HepG2 (cell line): Measurements from ENCODE around the gene ITIH3. TPM values are rescaled to one million over a fixed set of nuclear protein-coding genes. Genes with fewer than 3 reads are reported as not detected.

ENCODE experiments used
- CEBPB ChIP-seq: IDR thresholded peaks from 2 replicates; pipeline ENCODE4 v1.6.1; 2011; ENCODE audit warnings: low read depth, low read length, improper control_type of control experiment, borderline replicate concordance
- HIVEP1 ChIP-seq: sonication (generic); formaldehyde crosslinking; IDR thresholded peaks from 2 replicates; pipeline ENCODE4 v1.4.0; 2020; ENCODE audit warnings: mild to moderate bottlenecking, missing genetic modification reagents
- KLF16 ChIP-seq, 2 experiments: sonication (generic) in 1 of 2; formaldehyde crosslinking in 1 of 2; IDR thresholded peaks; 2 replicates each; pipeline versions ENCODE4 v1.6.1 to v1.8.0; 2016 to 2023; ENCODE audit warnings: missing genetic modification reagents in 2 of 2, missing compliant biosample characterization in 1 of 2
- NFKB2 ChIP-seq: sonication (generic); formaldehyde crosslinking; IDR thresholded peaks from 2 replicates; pipeline ENCODE4 v1.4.0; 2020; ENCODE audit warnings: missing genetic modification reagents, borderline replicate concordance
- NKX3-1 ChIP-seq: sonication (generic); formaldehyde crosslinking; IDR thresholded peaks from 2 replicates; pipeline ENCODE4 v1.5.0; 2020; ENCODE audit warnings: missing genetic modification reagents
- ONECUT2 ChIP-seq: sonication (generic); formaldehyde crosslinking; IDR thresholded peaks from 2 replicates; pipeline ENCODE4 v1.4.0; 2020; ENCODE audit warnings: missing genetic modification reagents
- PHF5A ChIP-seq: IDR thresholded peaks from one replicate; pipeline ENCODE4 v1.6.1; 2018; ENCODE audit warnings: low read depth, missing genetic modification reagents; ENCODE audit not compliant: unreplicated experiment
- ZNF260 ChIP-seq: sonication (generic); formaldehyde crosslinking; IDR thresholded peaks from 2 replicates; pipeline ENCODE4 v1.4.0; 2020; ENCODE audit warnings: missing genetic modification reagents, low read depth, mild to moderate bottlenecking, borderline replicate concordance
- ZNF496 ChIP-seq: sonication (generic); formaldehyde crosslinking; IDR thresholded peaks from 2 replicates; pipeline ENCODE4 v1.8.1; 2023; ENCODE audit warnings: mild to moderate bottlenecking, moderate library complexity, missing genetic modification reagents; ENCODE audit not compliant: insufficient replicate concordance
- ZNF547 ChIP-seq: sonication (generic); formaldehyde crosslinking; IDR thresholded peaks from 2 replicates; pipeline ENCODE4 v1.5.1; 2020; ENCODE audit warnings: mild to moderate bottlenecking, missing genetic modification reagents
- polyA plus RNA-seq, 8 experiments: library from polyadenylated mRNA; depleted of rRNA in 3 of 8; stranded (reverse) in 7 of 8; unstranded in 1 of 8; fragments of >200 nt; fragmentation: Illumina TruSeq in 4 of 8; extraction: Trizol in 4 of 8; gene quantifications; 2 replicates each; pipeline versions ENCODE4 v1.2.1 to v1.2.3, GENCODE V29; 2011 to 2016; ENCODE audit warnings: low read depth in 4 of 8, missing spikeins in 1 of 8, mixed read lengths in 1 of 8; ENCODE audit not compliant: insufficient read depth in 1 of 8
- total RNA-seq, 5 experiments: library from RNA; depleted of rRNA; stranded (reverse); fragments of >200 nt; fragmentation: Illumina TruSeq; extraction: Trizol; gene quantifications; 2 replicates each; pipeline ENCODE4 v1.2.3, GENCODE V29; 2016; ENCODE audit warnings: low read depth in 1 of 5
- TF ChIP-seq, protein P1 (sequence below): sonication (generic); formaldehyde crosslinking; IDR thresholded peaks from 2 replicates; pipeline ENCODE4 v1.4.0; 2020; ENCODE audit warnings: missing genetic modification reagents
- TF ChIP-seq, protein P2 (sequence below): sonication (generic); formaldehyde crosslinking; IDR thresholded peaks from 2 replicates; pipeline ENCODE4 v1.4.0; 2020; ENCODE audit warnings: mild to moderate bottlenecking, missing genetic modification reagents
- TF ChIP-seq, protein P3 (sequence below): sonication (generic); formaldehyde crosslinking; IDR thresholded peaks from 2 replicates; pipeline ENCODE4 v1.4.0; 2020; ENCODE audit warnings: mild to moderate bottlenecking, missing genetic modification reagents, borderline replicate concordance
- TF ChIP-seq, protein P4 (sequence below): sonication (generic); formaldehyde crosslinking; IDR thresholded peaks from 2 replicates; pipeline ENCODE4 v1.8.0; 2022; ENCODE audit warnings: mild to moderate bottlenecking, missing genetic modification reagents
- TF ChIP-seq, protein P5 (sequence below): sonication (generic); formaldehyde crosslinking; IDR thresholded peaks from 2 replicates; pipeline ENCODE4 v1.5.1; 2020; ENCODE audit warnings: mild to moderate bottlenecking, missing genetic modification reagents, moderate library complexity

Gene ITIH3
- total and polyA plus RNA-seq, 2 of the 13 experiments (the other 11 are each of a cell fraction or from before 2014, with no cell fraction given) = 105 to 632 TPM

DNA sequence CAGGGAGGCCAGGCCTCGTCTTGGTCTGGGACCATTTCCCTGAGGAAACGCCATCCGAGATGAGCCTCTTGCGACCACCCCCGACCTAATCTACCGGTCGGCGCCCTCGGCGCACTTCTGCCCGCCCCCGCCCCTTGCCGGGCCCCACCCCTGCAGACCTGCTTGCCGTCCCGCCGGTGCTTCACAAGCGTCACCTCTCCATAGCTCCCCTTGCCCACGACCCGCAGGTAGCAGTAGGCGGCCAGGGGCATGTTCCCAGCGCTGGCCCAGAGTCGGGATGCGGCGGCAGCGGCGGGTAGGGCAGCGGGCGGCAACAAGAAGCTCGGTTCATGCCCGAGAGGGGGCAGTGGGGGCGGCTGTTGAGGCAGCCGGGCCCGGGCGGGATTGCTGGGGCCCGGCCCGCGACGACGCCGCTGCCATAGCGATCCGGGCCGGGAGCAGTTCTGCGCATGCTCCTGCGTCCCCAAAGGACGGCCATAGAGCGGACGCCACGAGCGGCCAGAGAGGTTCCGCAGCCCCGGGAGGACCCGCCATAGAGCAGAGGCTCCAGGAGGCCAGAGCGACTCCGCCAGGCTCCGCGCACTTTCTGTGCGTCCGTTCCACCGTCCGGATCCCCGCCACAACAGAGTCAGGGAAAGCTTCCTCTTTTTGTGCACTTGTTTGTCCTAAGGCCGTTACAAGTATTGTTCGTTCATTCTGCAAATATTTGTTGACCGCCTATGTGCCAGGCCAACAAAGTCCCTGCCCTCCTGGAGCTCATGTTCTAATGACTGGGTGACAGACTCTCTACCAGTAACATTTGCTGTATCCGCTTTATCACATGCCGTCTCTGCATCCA, 23.9 kb upstream of the ITIH3 start, which contains the start of gene NEK4 (continued):
- TF ChIP-seq KLF16 (CRISPR knock-in tag; IDR thresholded peaks at IDR 0.05) (peak in 1 of 2 experiments; percentile 78; a peak in 1 of 4 replicates), NFKB2 (CRISPR knock-in tag) (peak; percentile 68; the same call in 1 of the 2 replicates), ZNF547 (CRISPR knock-in tag) (peak; percentile 78), HIVEP1 (no peak; the same call in 1 of the 2 replicates), ZNF496 (CRISPR knock-in tag) (no peak), NKX3-1 (peak; percentile 66; the same call in 1 of the 2 replicates), PHF5A (CRISPR knock-in tag) (no peak), CEBPB (no peak), ONECUT2 (CRISPR knock-in tag) (0 out of 2 replicates have a peak, but pooled peaks have one; percentile 22), ZNF260 (CRISPR knock-in tag) (no peak)
- TF ChIP-seq, protein P1, sequence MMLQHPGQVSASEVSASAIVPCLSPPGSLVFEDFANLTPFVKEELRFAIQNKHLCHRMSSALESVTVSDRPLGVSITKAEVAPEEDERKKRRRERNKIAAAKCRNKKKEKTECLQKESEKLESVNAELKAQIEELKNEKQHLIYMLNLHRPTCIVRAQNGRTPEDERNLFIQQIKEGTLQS (CRISPR knock-in tag) = no peak
- TF ChIP-seq, protein P2, sequence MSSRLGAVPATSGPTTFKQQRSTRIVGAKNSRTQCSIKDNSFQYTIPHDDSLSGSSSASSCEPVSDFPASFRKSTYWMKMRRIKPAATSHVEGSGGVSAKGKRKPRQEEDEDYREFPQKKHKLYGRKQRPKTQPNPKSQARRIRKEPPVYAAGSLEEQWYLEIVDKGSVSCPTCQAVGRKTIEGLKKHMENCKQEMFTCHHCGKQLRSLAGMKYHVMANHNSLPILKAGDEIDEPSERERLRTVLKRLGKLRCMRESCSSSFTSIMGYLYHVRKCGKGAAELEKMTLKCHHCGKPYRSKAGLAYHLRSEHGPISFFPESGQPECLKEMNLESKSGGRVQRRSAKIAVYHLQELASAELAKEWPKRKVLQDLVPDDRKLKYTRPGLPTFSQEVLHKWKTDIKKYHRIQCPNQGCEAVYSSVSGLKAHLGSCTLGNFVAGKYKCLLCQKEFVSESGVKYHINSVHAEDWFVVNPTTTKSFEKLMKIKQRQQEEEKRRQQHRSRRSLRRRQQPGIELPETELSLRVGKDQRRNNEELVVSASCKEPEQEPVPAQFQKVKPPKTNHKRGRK (CRISPR knock-in tag) = no peak
- TF ChIP-seq, protein P3, sequence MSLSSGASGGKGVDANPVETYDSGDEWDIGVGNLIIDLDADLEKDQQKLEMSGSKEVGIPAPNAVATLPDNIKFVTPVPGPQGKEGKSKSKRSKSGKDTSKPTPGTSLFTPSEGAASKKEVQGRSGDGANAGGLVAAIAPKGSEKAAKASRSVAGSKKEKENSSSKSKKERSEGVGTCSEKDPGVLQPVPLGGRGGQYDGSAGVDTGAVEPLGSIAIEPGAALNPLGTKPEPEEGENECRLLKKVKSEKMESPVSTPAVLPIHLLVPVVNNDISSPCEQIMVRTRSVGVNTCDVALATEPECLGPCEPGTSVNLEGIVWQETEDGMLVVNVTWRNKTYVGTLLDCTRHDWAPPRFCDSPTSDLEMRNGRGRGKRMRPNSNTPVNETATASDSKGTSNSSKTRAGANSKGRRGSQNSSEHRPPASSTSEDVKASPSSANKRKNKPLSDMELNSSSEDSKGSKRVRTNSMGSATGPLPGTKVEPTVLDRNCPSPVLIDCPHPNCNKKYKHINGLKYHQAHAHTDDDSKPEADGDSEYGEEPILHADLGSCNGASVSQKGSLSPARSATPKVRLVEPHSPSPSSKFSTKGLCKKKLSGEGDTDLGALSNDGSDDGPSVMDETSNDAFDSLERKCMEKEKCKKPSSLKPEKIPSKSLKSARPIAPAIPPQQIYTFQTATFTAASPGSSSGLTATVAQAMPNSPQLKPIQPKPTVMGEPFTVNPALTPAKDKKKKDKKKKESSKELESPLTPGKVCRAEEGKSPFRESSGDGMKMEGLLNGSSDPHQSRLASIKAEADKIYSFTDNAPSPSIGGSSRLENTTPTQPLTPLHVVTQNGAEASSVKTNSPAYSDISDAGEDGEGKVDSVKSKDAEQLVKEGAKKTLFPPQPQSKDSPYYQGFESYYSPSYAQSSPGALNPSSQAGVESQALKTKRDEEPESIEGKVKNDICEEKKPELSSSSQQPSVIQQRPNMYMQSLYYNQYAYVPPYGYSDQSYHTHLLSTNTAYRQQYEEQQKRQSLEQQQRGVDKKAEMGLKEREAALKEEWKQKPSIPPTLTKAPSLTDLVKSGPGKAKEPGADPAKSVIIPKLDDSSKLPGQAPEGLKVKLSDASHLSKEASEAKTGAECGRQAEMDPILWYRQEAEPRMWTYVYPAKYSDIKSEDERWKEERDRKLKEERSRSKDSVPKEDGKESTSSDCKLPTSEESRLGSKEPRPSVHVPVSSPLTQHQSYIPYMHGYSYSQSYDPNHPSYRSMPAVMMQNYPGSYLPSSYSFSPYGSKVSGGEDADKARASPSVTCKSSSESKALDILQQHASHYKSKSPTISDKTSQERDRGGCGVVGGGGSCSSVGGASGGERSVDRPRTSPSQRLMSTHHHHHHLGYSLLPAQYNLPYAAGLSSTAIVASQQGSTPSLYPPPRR (CRISPR knock-in tag) = peak; percentile 32; the same call in 1 of the 2 replicates
- TF ChIP-seq, protein P4, sequence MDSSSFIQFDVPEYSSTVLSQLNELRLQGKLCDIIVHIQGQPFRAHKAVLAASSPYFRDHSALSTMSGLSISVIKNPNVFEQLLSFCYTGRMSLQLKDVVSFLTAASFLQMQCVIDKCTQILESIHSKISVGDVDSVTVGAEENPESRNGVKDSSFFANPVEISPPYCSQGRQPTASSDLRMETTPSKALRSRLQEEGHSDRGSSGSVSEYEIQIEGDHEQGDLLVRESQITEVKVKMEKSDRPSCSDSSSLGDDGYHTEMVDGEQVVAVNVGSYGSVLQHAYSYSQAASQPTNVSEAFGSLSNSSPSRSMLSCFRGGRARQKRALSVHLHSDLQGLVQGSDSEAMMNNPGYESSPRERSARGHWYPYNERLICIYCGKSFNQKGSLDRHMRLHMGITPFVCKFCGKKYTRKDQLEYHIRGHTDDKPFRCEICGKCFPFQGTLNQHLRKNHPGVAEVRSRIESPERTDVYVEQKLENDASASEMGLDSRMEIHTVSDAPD (CRISPR knock-in tag) = no peak
- TF ChIP-seq, protein P5, sequence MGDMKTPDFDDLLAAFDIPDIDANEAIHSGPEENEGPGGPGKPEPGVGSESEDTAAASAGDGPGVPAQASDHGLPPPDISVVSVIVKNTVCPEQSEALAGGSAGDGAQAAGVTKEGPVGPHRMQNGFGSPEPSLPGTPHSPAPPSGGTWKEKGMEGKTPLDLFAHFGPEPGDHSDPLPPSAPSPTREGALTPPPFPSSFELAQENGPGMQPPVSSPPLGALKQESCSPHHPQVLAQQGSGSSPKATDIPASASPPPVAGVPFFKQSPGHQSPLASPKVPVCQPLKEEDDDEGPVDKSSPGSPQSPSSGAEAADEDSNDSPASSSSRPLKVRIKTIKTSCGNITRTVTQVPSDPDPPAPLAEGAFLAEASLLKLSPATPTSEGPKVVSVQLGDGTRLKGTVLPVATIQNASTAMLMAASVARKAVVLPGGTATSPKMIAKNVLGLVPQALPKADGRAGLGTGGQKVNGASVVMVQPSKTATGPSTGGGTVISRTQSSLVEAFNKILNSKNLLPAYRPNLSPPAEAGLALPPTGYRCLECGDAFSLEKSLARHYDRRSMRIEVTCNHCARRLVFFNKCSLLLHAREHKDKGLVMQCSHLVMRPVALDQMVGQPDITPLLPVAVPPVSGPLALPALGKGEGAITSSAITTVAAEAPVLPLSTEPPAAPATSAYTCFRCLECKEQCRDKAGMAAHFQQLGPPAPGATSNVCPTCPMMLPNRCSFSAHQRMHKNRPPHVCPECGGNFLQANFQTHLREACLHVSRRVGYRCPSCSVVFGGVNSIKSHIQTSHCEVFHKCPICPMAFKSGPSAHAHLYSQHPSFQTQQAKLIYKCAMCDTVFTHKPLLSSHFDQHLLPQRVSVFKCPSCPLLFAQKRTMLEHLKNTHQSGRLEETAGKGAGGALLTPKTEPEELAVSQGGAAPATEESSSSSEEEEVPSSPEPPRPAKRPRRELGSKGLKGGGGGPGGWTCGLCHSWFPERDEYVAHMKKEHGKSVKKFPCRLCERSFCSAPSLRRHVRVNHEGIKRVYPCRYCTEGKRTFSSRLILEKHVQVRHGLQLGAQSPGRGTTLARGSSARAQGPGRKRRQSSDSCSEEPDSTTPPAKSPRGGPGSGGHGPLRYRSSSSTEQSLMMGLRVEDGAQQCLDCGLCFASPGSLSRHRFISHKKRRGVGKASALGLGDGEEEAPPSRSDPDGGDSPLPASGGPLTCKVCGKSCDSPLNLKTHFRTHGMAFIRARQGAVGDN (CRISPR knock-in tag) = peak; percentile 95
